Measurements from ENCODE around the gene NPAS4. TPM values are rescaled to one million over a fixed set of nuclear protein-coding genes. Genes with fewer than 3 reads are reported as not detected.
A peak's percentile ranks its signal among the peaks of the same experiment; 100 is the strongest.

Gene NPAS4
- total and polyA plus RNA-seq, 9 of the 15 experiments (the other 6 are each of a cell fraction or from before 2014, with no cell fraction given): not detected

- CTCF ChIA-PET (ENCODE audit: low intra/inter-chr PET ratio): interaction anchor here (0.7 kb wide), 1 partner anchor 58 kb away, joined by 6 read pairs; no protein-coding TSS in a partner anchor
- H3K4me1 ChIP-seq (replicated peaks in 1 of 2; ENCODE audit: control insufficient read depth in 2 of 2, insufficient read depth in 2 of 2, low read length in 2 of 2): peaks cover 0 to 24% of the 10 kb centered on the region in 2 experiments; a peak in 3 of 5 replicates
- peak overlapping the region; percentile 35 to 83; a peak in 3 of 4 replicates for H3K9ac ChIP-seq (ENCODE audit: insufficient read depth in 1 of 2, low read depth in 2 of 2, low read length in 2 of 2)
- intact Hi-C loops (cut with micrococcal nuclease) (no loop called here), in situ Hi-C loops (cut with MboI) (no loop called here)
- H3K79me2 ChIP-seq (ENCODE audit: control insufficient read depth, insufficient read depth, low read length): no peaks in the 10 kb centered on the region
- DNase-seq (ENCODE audit: extremely low read depth in 1 of 4, low spot score in 3 of 4): peak in 2 of 4 experiments; percentile 51 to 62
- ATAC-seq: peak; percentile 67
- peak overlapping the region; percentile 56 for H3K4me3 ChIP-seq
- FAIRE-seq: no peak
- H3K9me3 ChIP-seq (replicated peaks; ENCODE audit: control insufficient read depth, insufficient read depth, low read depth, low read length): no peaks in the 10 kb centered on the region
- H2AFZ ChIP-seq (ENCODE audit: low read depth, low read length): peak overlapping the region; percentile 74
- no peaks in the 10 kb centered on the region for H3K27me3 ChIP-seq (ENCODE audit: control insufficient read depth in 2 of 2, insufficient read depth in 2 of 2, low read length in 2 of 2)
- no peaks in the 10 kb centered on the region for H3K9me1 ChIP-seq (ENCODE audit: control insufficient read depth, insufficient read depth, low read length)
- POLR2A ChIA-PET: interaction anchor here (0.6 to 2.6 kb wide), 6 partner anchors 12 to 850 kb away, joined by 3 to 18 read pairs (median 4); partner anchors contain the start of genes DPP3 and MRPL11
- no peaks in the 10 kb centered on the region; the same call in 2 of the 3 replicates for H3K36me3 ChIP-seq (ENCODE audit: control insufficient read depth, insufficient read depth, low read length)
- H3K27ac ChIP-seq (ENCODE audit: extremely low read depth, low read depth, low read length): no peak overlapping the region
- H3K4me2 ChIP-seq (ENCODE audit: insufficient read depth, low read length): peak overlapping the region; percentile 69
- H4K20me1 ChIP-seq (replicated peaks; ENCODE audit: control insufficient read depth, insufficient read depth, low read length): peaks cover 4% of the 10 kb centered on the region; the same call in 1 of the 2 replicates
- no TSS peak for BruUV-seq (replicated peaks)
- WGBS (ENCODE audit: insufficient coverage, low coverage, missing lambda C conversion rate): 10% methylated on average over 28 of the region's 72 CpGs
- TF ChIP-seq ZFX (CRISPR knock-in tag; IDR thresholded peaks at IDR 0.05) (no peak; the same call in 1 of the 2 replicates), POLR2B (IDR thresholded peaks at IDR 0.05; ENCODE audit: low read depth, partially characterized antibody) (no peak), ZBTB11 (CRISPR knock-in tag; IDR thresholded peaks at IDR 0.05) (peak in 1 of 3 experiments; percentile 55; a peak in 1 of 6 replicates), MAZ (CRISPR knock-in tag; conservative IDR thresholded peaks at IDR 0.05 in 1 of 2, IDR thresholded peaks at IDR 0.05 in 1 of 2) (0 out of 4 replicates have a peak, but pooled peaks of 1 of the 2 experiments have one; percentile 19), HMGN3 (IDR thresholded peaks at IDR 0.05; ENCODE audit: borderline replicate concordance, extremely low read depth, insufficient read length, low read depth, low read length) (peak; percentile 23), CTCF (IDR thresholded peaks at IDR 0.05 in 2 of 3, conservative IDR thresholded peaks at IDR 0.05 in 1 of 3; ENCODE audit: insufficient read depth in 2 of 3, low read depth in 1 of 3, low read length in 3 of 3) (peak in 2 of 3 experiments; percentile 30 to 48; a peak in 3 of 6 replicates), ARID3B (CRISPR knock-in tag; IDR thresholded peaks at IDR 0.05; ENCODE audit: borderline replicate concordance) (no peak), CEBPG (CRISPR knock-in tag; IDR thresholded peaks at IDR 0.05) (no peak), CEBPG (tag; conservative IDR thresholded peaks at IDR 0.05 in 1 of 2, IDR thresholded peaks at IDR 0.05 in 1 of 2) (no peak), VEZF1 (CRISPR knock-in tag; IDR thresholded peaks at IDR 0.05) (0 out of 2 replicates have a peak, but pooled peaks have one; percentile 46)
Observed at GRCh38 chr11:66467034-66467659, 46.3 kb downstream of the NPAS4 start.
